K562 (cell line): ENCODE results near the gene FAM219A. TPM values are rescaled to one million over a fixed set of nuclear protein-coding genes. Genes with fewer than 3 reads are reported as not detected.

Experiments used
- ATAC-seq: fragments of 200-7000 bp; cut with Tn5 transposase; 3 replicates; pipeline ENCODE4 v1.9.1; 2020; ENCODE audit warnings: moderate library complexity
- BruUV-seq: library from RNA; stranded (reverse); fragments of 400-500 nt; replicated peaks from 2 replicates; lab custom pipeline; 2021; lab: Mats Ljungman, UMichigan
- CTCF ChIA-PET: fragments of 300-600 bp; formaldehyde crosslinking; extraction: SDS; loops from one replicate; lab custom pipeline; 2021; ENCODE audit warnings: low intra/inter-chr PET ratio; lab: Yijun Ruan, JAX
- POLR2A ChIA-PET: fragments of 300-600, 350-650 bp; sonication (Branson Sonifier 250); formaldehyde crosslinking; extraction: SDS; loops from one replicate; lab custom pipeline; 2021; ENCODE audit warnings: antibody characterized with exemption, inconsistent platforms; lab: Yijun Ruan, JAX
- DNase-seq, 4 experiments: peaks; one replicate each; pipeline versions ENCODE4 v3.0.0 to v3.0.0-alpha.2; 2011 to 2018; ENCODE audit warnings: low spot score in 3 of 4, mixed read lengths in 3 of 4; ENCODE audit errors: extremely low read depth in 1 of 4
- FAIRE-seq: peaks from 2 replicates; lab custom pipeline; 2011; peaks lifted over from hg19 to GRCh38; lab: Jason Lieb, UNC
- H2AFZ ChIP-seq: 2 replicates; pipeline ENCODE4 v1.6.0; 2011; ENCODE audit warnings: low read depth, low read length, control low read depth, inconsistent platforms
- H3K27ac ChIP-seq: fragments of 200-600 bp; 3 replicates; pipeline ENCODE4 v1.8.0; 2011; ENCODE audit warnings: low read depth, mild to moderate bottlenecking, control low read depth, inconsistent platforms, low read length, moderate library complexity, mixed read lengths; ENCODE audit errors: extremely low read depth
- H3K27me3 ChIP-seq, 2 experiments: fragments of 300-600 bp in 1 of 2; 2 replicates in 1 of 2; 3 replicates in 1 of 2; pipeline versions ENCODE4 v1.6.0 to v1.8.0; 2011; ENCODE audit warnings: inconsistent platforms in 2 of 2, low read length in 2 of 2, mild to moderate bottlenecking in 1 of 2, mixed read lengths in 1 of 2, moderate library complexity in 1 of 2; ENCODE audit not compliant: control insufficient read depth in 2 of 2, insufficient read depth in 2 of 2
- H3K36me3 ChIP-seq: fragments of 300-600 bp; 3 replicates; pipeline ENCODE4 v1.8.0; 2011; ENCODE audit warnings: mild to moderate bottlenecking, low read length, inconsistent platforms; ENCODE audit not compliant: control insufficient read depth, insufficient read depth
- H3K4me1 ChIP-seq, 2 experiments: fragments of 200-600 bp in 1 of 2; replicated peaks in 1 of 2; 2 replicates in 1 of 2; 3 replicates in 1 of 2; pipeline versions ENCODE4 v1.5.1 to v1.8.0; 2011; ENCODE audit warnings: inconsistent platforms in 2 of 2, low read length in 2 of 2, mild to moderate bottlenecking in 1 of 2, mixed read lengths in 1 of 2, moderate library complexity in 1 of 2; ENCODE audit not compliant: control insufficient read depth in 2 of 2, insufficient read depth in 2 of 2
- H3K4me2 ChIP-seq: 2 replicates; pipeline ENCODE4 v1.6.1; 2011; ENCODE audit warnings: low read length, control low read depth, inconsistent platforms, mixed read lengths; ENCODE audit not compliant: insufficient read depth
- H3K4me3 ChIP-seq: fragments of 200-600 bp; sonication (generic), shearing (Covaris generic); 2 replicates; pipeline ENCODE4 v1.5.1; 2016; ENCODE audit warnings: control low read depth, inconsistent platforms
- H3K79me2 ChIP-seq: fragments of 200-600 bp; 3 replicates; pipeline ENCODE4 v1.8.0; 2011; ENCODE audit warnings: low read length, inconsistent platforms; ENCODE audit not compliant: control insufficient read depth, insufficient read depth
- H3K9ac ChIP-seq, 2 experiments: 2 replicates each; pipeline versions ENCODE4 v1.6.0 to v1.6.1; 2011; ENCODE audit warnings: low read depth in 2 of 2, low read length in 2 of 2, control low read depth in 1 of 2, inconsistent platforms in 1 of 2, mild to moderate bottlenecking in 1 of 2, mixed read lengths in 1 of 2; ENCODE audit not compliant: insufficient read depth in 1 of 2
- H3K9me1 ChIP-seq: one replicate; pipeline ENCODE4 v1.6.0; 2011; ENCODE audit warnings: inconsistent platforms, mild to moderate bottlenecking, low read length, moderate library complexity; ENCODE audit not compliant: control insufficient read depth, insufficient read depth
- H3K9me3 ChIP-seq: replicated peaks from 2 replicates; pipeline ENCODE4 v1.5.1; 2011; ENCODE audit warnings: low read depth, low read length, inconsistent platforms; ENCODE audit not compliant: control insufficient read depth, insufficient read depth
- H4K20me1 ChIP-seq: replicated peaks from 2 replicates; pipeline ENCODE4 v1.6.1; 2011; ENCODE audit warnings: low read length, inconsistent platforms, mixed read lengths; ENCODE audit not compliant: control insufficient read depth, insufficient read depth
- CBX8 ChIP-seq: fragments of 200-600 bp; sonication (generic); IDR thresholded peaks from 2 replicates; pipeline ENCODE4 v1.6.1; 2012; ENCODE audit warnings: borderline replicate concordance, mixed run types, low read depth, mild to moderate bottlenecking, moderate library complexity, mixed read lengths, low read length, control low read depth, inconsistent platforms; ENCODE audit not compliant: poor library complexity, severe bottlenecking; ENCODE audit errors: extremely low read depth
- GABPA ChIP-seq: fragments of 200-800 bp; sonication (Bioruptor generic); conservative IDR thresholded peaks from 2 replicates; pipeline ENCODE4 v1.6.1; 2016; ENCODE audit warnings: low read depth, missing genetic modification characterization, missing compliant biosample characterization
- MAX ChIP-seq: sonication (generic); formaldehyde crosslinking; IDR thresholded peaks from 2 replicates; pipeline ENCODE4 v1.9.0; 2022; ENCODE audit warnings: mild to moderate bottlenecking, missing genetic modification reagents
- NBN ChIP-seq: fragments of 450-650 bp; IDR thresholded peaks from 2 replicates; pipeline ENCODE4 v1.6.1; 2016; ENCODE audit warnings: low read depth, mild to moderate bottlenecking
- RBBP5 ChIP-seq: fragments of 200-600 bp; sonication (generic); IDR thresholded peaks from 2 replicates; pipeline ENCODE4 v1.6.1; 2012; ENCODE audit warnings: borderline replicate concordance, mild to moderate bottlenecking, low read length, control low read depth, inconsistent platforms; ENCODE audit not compliant: insufficient read depth, poor library complexity, severe bottlenecking
- TRIM28 ChIP-seq: fragments of 450-650 bp; IDR thresholded peaks from 2 replicates; pipeline ENCODE4 v1.6.1; 2017
- ZBTB43 ChIP-seq: sonication (generic); formaldehyde crosslinking; IDR thresholded peaks from 2 replicates; pipeline ENCODE4 v1.8.0; 2023; ENCODE audit warnings: mild to moderate bottlenecking, missing genetic modification reagents
- ZNF134 ChIP-seq: fragments of 250-450 bp; sonication (Bioruptor Pico); conservative IDR thresholded peaks from 2 replicates; pipeline ENCODE4 v1.4.0; 2020
- ZNF318 ChIP-seq, 2 experiments: fragments of 450-650 bp; IDR thresholded peaks; 2 replicates each; pipeline ENCODE4 v1.6.1; 2016; ENCODE audit warnings: mild to moderate bottlenecking in 2 of 2, borderline replicate concordance in 1 of 2, low read depth in 1 of 2, moderate library complexity in 1 of 2
- ZNF398 ChIP-seq: fragments of 250-450 bp; sonication (Bioruptor Pico); IDR thresholded peaks from 2 replicates; pipeline ENCODE4 v1.8.0; 2021; ENCODE audit warnings: moderate library complexity, mild to moderate bottlenecking, inconsistent platforms
- in situ Hi-C: fragments of 300-500 bp; cut with MboI; formaldehyde crosslinking; loops from 4 replicates; pipeline ENCODE4 v1.15.0; 2018; ENCODE audit warnings: inconsistent platforms, mixed read lengths
- intact Hi-C: fragments of 100-400 bp; cut with micrococcal nuclease; formaldehyde crosslinking; loops from 2 replicates; pipeline ENCODE4 v1.14.2; 2022
- polyA plus RNA-seq, 8 experiments: library from polyadenylated mRNA; depleted of rRNA in 4 of 8; stranded (reverse) in 5 of 8; unstranded in 3 of 8; fragments of >200 nt; fragmentation: Nextera tagmentation in 2 of 8; fragmentation: Illumina TruSeq in 1 of 8; extraction: Ambion mirVana in 2 of 8; extraction: Trizol in 1 of 8; gene quantifications; 2 replicates each; pipeline versions ENCODE4 v1.2.1 to v1.2.3, GENCODE V29; 2011 to 2014; ENCODE audit warnings: inconsistent platforms in 1 of 8, missing spikeins in 1 of 8
- total RNA-seq, 7 experiments: library from RNA; depleted of rRNA in 6 of 7; stranded (reverse); fragments of >200 nt in 6 of 7; fragmentation: Illumina TruSeq in 2 of 7; extraction: Trizol in 2 of 7; gene quantifications; 2 replicates each; pipeline versions ENCODE4 v1.2.1 to v1.2.3, GENCODE V29; 2011 to 2021; ENCODE audit warnings: low replicate concordance in 1 of 7

Gene FAM219A
- total and polyA plus RNA-seq, 9 of the 15 experiments (the other 6 are each of a cell fraction or from before 2014, with no cell fraction given) = 0.63 to 8.6 (median 2.9) TPM

GRCh38 chr9:34446468-34446891 lies 11.9 kb downstream of the FAM219A start:
- intact Hi-C loops (no loop called here), in situ Hi-C loops (loop anchor here (5.0 kb wide), 1 partner anchor 51 kb away; no protein-coding TSS in a partner anchor)
- no peak overlapping the region for H3K4me3 ChIP-seq
- no peaks in the 10 kb centered on the region for H3K9me3 ChIP-seq
- peaks cover 2% of the 10 kb centered on the region; the same call in 1 of the 2 replicates for H4K20me1 ChIP-seq
- CTCF ChIA-PET = no interaction called here
- no peak overlapping the region for H3K9ac ChIP-seq
- DNase-seq = no peak
- BruUV-seq = no TSS peak
- no peaks in the 10 kb centered on the region for H3K27me3 ChIP-seq
- no peak overlapping the region for H3K27ac ChIP-seq
- no peak overlapping the region for H2AFZ ChIP-seq
- H3K79me2 ChIP-seq = no peaks in the 10 kb centered on the region
- no peaks in the 10 kb centered on the region for H3K36me3 ChIP-seq
- no peak for FAIRE-seq
- ATAC-seq = no peak
- peaks cover 5 to 7% of the 10 kb centered on the region in 2 experiments; a peak in 3 of 5 replicates for H3K4me1 ChIP-seq
- no peak overlapping the region for H3K4me2 ChIP-seq
- no peaks in the 10 kb centered on the region for H3K9me1 ChIP-seq
- POLR2A ChIA-PET = interaction anchor here (1.5 kb wide), 1 partner anchor 11 kb away, joined by 3 read pairs; no protein-coding TSS in a partner anchor
- TF ChIP-seq ZNF134 (CRISPR knock-in tag) (no peak), CBX8 (no peak), NBN (no peak), ZNF318 (IDR thresholded peaks at IDR 0.05; ENCODE audit: borderline replicate concordance in 1 of 2, low read depth in 1 of 2) (no peak), TRIM28 (no peak), ZNF398 (CRISPR knock-in tag) (no peak), MAX (no peak), RBBP5 (no peak), GABPA (tag) (no peak), ZBTB43 (CRISPR knock-in tag) (no peak)
